HG03439 (cell line): ENCODE data around the gene GLIS1.
"Not testable (repeated sequence)": the region's sequence is repeated elsewhere in the genome, so short reads cannot be mapped to it uniquely, and the experiment has no call there.

Experiments used
- ATAC-seq: cut with Tn5 transposase; IDR thresholded peaks from one replicate; pipeline ENCODE4 v1.9.1; 2021; ENCODE audit warnings: mild to moderate bottlenecking, moderate library complexity; ENCODE audit not compliant: unreplicated experiment

GLIS1 gene

DNA sequence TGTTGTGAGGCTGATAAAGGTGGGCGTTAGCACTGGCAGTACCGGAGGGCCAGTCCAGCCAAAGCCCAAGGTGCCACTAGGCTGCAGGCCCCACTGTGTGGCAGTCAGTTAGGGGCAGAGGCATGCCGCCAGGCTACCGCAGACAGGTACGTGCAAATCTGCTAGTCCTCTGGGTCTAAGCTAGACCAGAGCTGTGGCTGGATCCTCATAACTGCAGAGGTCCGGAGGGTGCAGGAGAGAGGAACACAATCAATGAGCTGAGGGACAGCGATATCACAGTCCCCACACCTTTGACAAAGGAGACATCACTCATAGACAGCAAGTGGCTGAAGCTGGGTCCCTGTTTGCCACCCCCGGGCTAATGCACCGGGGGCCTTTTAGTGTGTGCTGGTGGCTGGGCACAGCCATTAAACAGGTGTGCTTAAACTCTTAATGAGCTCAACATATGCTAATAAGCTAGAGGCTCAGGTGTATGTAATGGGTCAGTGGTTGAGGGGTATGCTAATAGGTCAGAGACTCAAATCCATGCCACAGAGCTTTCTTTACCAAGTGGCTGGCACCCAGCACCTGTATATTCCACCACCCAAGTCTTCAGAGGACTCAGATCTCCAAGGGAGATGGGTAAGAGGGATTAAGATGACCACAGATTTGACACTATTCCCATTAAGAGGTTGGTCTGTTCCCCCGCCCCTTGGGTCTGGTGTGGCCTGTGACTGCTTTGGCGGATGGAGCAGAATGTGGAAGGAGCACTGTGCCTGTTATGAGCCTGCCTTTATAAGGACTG, 82.0 kb downstream of the GLIS1 start:
- no peak for ATAC-seq

DNA sequence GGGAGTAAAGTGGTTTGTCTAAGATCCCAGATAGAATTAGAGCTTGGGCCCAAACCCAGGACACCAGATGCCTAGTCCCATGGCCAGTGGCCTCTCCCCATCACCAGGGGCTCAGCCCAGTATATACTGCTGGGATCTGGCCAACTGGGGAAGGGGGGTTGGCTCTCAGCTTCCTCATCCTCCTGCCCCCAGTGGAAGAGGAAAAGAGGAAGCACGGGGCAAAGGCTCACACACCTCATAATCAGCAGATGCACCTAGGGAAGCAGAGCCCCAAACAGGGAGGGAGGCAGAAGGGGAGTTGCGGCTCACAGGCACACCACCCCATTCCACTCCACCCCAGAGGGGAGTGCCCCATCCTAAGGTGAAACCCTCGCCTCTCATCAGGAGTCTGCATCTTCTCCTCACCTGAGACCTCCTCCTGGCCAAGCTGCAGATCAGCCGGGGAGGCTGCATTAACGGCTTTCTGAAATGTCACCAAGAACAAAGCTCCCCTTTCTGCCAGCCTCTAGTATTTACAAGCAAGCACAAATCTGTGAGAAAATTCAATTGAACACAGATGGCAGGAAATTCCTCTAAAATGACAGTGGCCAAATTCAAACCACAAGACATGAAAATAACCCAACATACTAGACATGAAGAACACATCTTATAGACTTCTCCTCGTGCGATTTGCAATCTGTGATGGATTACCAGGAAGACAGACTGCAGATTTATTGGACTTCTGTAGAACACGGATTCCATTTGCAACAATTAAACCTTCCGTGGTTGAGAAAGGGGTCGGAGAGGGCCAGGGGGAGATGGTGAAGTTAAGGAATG, 82.8 kb downstream of the GLIS1 start:
- ATAC-seq: no peak

DNA sequence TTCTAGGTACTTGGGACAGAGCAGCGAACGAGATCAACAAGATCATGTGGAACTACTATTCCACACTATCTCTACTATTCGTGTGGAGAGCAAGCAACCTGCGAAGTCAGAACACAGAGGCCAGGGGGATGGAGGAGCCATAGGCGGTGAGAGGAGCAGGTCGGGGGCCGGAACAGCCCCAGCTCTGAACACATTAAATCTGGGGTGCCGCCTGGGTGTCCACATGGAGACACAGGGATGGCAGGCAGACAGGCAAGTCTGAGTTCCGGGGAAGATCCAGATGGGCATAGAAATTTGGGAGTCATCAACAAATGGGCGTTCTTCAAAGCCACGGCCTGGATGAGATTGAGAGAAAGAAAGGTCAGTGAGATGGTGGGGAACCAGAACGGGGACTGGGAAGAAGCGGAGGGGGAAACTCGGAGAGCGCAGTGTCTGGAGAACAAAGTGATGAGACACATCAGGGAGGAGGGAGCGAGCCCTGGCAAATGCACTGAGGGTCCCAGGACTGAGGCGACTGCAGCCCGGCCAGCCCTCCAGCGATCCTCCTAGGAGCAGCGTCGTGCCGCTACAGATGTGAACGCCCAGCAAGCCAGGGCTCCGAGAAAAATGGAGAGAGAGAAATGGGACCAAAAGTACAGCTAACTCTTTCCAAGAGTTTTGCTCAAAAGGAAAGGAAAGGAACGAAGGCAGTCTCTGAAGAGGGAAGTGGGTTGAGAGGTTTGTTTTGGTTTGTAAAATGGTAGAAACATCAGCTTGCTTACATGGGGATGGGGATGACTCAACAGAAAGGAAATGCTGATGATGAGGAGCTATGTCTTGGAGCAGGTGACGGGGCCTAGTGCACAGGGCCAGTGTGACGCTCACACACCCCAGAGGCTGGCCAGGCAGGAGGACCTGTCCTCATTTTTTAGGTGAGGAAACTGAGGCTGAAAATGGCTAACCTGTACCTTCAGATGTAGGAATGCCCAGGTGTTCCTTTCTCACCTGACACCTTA, 84.5 kb downstream of the GLIS1 start:
- ATAC-seq: no peak

DNA sequence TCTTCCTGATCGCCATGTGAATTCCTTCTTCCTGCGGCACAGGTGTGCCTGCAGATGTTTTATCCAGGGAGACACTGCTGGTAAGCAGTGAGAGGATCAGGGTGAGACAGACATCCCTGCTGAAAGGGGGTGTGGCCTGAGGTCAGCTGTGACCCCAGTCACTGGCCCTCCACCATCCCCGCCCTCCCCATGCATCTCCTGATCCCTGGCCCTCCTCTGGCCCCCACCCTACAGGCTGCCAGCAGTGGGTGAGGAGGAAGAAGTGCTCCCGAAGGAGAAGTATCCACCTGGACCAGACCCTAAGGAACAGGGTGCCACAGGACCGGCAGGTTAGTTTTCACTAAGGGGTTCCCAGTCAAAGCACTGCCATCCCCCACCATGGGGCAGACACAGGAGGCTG, 85.3 kb downstream of the GLIS1 start:
- ATAC-seq: no peak

DNA sequence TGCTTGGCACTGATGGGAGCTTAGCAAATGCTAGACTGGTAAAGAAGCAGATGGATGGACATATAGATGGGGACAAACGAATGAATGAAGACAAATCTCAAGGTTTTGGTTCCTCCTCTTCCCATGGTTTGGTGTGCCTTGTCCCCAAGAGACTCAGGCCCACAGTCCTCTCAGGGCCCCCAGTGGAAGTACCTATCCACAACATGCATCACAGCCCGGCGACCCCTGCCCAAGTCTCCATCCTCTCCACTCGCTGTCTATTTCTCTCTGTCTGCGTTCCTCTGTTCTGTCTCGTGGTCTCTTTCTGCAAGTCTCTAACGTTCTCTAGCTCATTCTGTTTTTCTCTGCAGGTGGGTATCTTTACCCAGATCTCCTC, 85.8 kb downstream of the GLIS1 start:
- no peak for ATAC-seq

DNA sequence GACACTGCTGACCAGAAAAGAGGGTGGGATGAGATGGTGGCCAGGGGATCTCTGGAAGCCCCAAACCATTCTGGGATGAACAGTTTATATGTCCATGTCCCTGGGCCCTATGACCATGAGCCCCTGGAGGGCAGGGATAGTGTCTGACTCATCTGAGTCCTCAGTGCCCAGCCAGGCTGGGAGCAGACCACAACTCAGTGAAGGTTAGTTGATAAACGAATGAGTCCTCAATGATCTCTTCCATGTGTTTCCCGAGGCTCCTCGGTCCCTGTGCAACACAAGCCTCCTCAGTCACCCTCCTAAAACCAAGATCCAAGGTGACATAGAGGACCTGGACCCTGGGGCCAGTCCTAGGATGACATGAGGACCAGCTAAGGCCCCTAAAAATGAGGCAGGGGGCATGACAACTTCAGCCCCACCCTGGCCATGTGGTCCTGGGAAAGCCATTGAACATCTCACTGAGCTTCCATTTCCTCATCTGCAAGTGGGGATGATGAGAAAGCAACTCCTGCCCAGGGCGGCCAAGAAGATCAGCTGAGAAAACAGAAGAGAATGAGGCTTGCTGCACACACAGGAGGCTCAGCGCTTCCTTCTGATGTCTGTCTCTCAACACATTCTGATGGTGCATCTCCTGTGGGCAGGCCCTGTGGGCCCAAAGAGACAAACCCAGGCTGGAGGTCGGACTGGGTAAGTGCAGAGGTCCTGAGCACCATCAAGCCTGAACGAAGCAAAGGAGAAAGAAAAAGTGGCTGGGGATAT, 86.3 kb downstream of the GLIS1 start:
- ATAC-seq: no peak

DNA sequence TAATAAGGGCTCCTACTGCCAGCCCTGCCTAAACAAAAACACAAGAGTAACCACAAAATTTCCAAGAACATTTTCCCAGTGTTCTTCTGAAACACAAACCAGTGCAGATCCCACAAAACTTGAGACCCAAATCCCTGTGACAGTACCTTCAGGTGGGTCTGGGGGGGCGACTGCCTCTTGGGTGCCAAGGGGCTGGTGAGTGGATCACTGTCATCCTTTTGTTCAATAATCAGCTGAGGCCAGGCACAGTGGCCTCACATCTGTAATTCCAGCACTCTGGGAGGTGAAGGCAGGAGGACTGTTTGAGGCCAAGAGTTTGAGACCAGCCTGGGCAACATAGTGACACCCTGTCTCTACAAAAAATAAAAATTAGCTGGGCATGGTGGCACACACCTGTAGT, 87.6 kb downstream of the GLIS1 start:
- no peak for ATAC-seq

DNA sequence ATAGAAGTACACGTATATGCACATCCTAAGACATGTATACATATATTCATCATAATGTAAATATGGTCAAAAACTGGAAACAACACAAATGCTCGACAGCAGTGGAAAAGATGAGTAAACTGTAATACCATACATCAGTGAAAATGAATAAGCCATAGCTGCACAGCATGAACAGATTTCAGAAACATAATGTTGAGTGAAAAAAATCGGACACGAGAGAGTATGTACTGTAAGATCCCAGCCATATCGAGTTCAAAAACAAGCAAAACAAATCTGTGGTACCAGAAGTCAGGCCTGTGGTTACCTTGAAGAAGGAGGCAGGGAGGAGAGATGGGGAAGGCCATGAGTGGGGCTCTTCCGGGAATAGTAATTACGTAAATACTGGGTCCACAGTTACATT, 90.4 kb downstream of the GLIS1 start:
- ATAC-seq: no peak

DNA sequence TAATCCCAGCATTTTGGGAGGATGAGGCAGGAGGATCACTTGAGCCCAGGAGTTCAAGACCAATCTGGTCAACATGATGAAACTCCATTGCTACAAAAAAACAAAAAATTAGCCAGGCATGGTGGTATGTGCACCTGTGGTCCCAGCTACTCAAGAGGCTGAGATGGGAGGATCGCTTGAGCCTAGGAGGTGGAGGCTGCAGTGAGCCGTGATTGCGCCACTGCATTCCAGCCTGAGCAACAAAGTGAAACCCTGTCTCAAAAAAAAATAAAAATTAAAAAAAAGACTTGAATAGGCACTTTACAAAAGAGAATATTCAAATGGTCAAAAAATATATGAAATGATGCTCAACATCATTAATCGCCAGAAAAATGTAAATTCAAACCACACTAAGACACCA, 91.0 kb downstream of the GLIS1 start:
- ATAC-seq: not testable (repeated sequence)

DNA sequence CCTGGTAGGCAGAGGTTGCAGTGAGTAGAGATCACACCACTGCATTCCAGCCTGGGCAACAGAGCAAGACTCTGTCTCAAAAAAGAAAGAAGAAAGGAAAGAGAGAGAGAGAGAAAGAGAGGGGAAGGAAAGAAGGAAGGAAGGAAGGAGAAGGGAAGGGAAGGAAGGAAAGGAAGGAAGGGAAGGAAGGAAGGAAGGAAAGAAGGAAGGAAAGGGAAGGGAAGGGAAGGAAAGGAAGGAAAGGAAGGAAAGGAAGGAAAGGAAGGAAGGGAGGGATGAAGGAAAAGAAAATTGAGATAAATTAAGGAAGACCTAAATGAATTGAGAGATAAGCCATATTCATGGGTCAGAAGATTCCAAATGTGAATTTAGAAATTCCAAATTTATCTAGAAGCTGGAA, 92.2 kb downstream of the GLIS1 start:
- no peak for ATAC-seq

DNA sequence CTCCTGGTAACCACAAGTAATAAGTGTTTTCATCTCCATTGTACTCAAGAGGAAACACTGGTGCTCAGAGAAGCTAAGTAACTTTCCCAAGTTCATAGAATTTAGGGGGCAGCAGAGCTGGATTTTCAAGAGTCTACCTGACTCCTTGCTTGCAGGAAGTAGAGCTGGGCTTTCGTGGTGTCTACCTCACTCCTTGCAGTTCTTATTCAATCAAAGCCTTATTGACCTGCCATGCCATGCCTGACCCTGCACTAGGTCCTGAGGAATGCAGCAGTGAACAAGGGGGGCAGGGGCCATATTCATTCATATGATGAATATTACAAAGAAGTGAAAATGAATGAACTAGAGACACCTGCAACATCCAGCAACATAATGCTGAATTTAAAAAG, 93.3 kb downstream of the GLIS1 start:
- no peak for ATAC-seq

DNA sequence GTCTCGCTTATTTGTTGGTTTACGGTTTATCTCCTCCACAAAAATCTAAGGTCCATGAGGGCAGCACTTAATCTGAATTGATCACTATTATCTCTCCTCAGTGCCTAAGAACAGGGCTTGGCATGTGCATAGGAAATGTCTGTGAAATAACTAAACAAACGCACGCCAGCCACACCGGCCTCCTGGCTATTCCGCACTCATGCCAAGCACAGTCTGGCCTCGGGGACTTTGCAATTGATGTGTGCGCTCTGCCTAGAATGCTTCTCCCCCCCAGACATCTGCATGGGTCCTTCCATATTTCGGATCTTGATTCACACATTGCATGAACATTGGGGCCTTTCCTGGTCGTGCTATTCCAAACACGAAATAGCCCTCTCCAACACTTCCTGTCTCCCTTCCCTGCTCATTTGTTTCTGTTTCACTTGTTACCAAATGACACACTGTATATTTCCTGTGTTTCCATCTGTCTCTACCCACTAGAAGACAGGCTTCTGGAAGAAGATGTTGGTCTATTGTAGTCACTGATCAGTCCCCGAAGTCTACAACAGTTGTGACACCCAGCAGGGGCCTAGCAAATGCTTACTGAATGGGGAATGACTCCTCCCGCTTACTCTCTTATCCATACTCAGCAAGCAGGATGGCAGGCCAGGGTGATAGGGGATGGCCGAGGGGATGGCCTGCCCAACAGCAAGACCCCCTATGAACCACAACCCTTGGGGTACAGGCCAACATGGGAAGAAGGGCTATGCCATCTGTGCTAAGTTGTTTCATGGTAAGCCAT, 93.9 kb downstream of the GLIS1 start:
- no peak for ATAC-seq

DNA sequence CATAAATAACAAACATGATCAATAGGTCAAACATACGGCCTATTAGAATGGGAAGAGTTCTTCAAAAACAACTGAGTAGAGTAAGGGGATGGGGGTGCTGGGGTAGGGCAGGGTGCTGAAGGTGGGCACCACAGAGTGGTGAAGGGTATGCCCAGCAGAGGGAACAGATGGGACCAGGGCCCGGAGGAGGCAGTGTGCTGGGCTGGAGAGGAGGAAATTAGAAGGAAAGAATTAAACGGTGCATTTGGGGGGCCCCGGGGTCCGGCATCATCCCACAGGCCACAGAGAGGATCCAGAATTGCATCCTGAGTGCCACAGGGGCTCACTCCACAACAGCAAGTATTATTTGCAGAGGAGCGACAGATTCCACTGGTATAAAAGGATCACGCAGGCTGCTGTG, 94.5 kb downstream of the GLIS1 start:
- no peak for ATAC-seq

DNA sequence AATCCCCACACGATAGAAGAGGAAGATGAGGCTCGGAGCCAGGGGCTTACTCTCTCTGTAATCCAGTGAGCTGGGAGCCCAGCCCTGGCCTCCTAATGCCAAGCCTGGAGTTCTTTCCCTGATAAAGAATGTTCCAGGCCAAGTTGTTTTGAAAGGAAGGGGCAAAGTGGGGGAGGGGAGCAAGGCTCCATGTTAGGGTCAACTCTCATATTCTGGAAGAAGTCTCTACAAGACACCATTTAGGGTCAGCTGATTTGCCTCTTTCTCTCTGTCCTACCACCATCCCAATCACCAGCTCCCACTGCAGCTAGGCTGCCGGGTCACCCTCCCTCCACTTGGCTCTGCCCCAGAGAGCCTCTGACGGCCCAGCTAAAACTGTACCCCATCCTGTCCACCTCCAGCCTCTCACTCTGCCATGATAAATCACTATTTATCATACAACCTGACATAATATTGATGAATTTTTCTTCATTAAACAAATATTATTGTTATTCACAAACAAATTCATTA, 95.0 kb downstream of the GLIS1 start:
- no peak for ATAC-seq

DNA sequence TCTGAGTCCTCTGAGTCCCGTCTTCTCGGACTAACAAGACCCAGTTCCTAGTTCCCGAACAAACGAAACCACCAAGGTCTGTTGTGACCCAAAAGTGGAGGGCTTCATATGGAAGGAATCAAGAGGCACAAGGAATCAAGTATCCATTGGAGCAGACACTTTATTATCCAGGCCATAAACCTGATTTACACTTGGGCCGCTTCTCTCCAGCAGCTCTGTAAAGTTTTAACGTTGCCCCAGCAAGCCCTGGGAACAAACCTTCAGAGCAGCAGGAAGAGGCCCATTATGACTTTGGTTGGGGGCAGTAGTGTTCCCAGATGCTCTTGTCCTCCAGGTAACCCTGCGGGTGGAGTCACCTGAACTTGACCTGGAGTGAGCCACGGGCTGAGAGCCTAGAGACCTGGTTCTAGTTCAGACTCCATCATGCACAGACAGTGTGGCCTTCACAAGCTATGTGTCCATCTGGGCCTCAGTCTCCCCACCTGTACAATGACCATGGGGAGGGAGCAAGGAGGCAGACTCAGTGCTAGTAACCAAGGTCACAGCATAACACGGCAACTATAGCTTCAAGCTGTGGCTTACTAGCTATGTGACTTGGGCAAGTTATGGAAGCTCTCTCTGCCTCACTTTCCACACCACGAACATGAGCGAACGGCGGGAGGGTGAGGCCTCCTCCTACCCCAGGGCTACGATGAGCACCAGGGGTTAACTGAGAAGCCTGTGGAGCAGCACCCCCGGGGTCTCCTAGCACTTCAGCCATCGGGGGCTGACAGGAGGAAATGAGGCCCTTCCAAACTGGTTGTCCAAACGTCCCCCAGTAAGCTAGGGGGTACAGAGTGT, 95.7 kb downstream of the GLIS1 start:
- no peak for ATAC-seq

DNA sequence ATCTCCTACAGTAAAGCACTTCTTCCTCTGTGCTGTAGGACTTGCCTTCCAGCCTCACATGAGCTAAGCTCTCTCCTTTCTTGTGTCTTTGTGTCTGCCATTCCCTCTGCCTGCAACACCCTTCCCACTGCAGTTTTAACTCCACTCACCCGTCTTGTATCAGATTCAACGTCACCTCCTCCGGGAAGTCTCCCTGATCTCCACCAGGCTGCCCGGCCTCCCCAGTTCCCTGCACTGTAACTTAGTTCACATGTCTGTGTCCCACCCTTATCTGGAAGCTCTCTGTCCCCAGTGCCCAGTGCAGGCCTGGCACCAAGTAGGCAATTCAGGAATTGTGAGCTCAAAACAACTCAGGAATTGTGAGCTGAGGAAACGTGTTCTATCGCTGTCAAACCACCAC, 96.4 kb downstream of the GLIS1 start:
- ATAC-seq: no peak

DNA sequence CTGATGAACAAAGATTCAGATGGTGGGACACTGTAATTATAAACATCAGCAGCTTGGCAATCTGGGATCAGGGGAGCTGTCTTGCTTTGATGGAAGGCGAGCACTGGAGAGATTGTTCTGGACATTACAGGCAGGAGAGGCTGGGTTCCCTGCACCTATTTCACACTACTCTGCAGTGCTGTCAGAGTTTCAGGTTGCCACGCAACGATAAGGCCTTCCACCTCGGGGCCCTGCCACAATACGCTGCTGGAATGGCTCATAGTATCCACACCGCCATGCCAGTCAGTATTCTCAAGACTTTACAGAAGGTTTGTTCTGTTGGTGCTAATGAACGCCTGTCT, 96.8 kb downstream of the GLIS1 start:
- ATAC-seq: no peak

DNA sequence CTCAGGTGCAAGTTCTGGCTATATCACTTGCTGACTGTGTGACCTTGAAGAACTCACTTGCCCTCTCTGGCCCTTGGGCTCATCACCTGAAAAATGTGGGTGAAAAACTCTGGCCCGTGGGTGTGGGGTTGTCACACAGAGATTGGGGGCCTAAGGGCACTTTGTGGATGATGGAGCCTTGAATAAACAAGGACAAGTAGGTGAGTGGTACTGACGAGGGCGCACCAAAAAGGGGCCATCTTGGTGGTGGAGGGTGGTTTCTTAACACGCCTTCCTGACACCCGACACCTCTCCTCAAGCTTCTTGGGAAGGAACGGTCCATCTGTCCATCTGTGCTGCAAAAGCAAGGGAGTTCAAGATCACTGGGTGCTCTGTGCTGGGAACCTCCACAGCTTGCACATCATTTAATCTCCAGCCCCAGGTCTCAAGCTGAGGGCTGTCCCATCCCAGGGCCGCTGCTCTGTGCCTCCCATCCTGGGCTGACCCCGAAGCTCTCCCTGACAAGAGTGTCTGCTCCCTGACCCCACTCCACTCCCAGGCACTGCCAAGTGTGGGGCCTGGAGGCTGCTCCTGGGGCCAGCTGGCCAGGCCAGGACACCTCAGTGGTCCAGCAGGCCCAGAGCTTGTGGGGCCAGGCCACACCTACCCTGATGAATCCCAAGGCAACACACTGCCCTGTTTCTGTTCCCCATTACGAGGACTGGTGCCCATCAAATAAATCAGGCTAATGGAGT, 97.3 kb downstream of the GLIS1 start:
- ATAC-seq: no peak
